ENCODE data around the gene CRY2. TPM values are rescaled to one million over a fixed set of nuclear protein-coding genes. Genes with fewer than 3 reads are reported as not detected.
A peak's percentile ranks its signal among the peaks of the same experiment; 100 is the strongest.
"Not testable (repeated sequence)": the region's sequence is repeated elsewhere in the genome, so short reads cannot be mapped to it uniquely, and the experiment has no call there.

CRY2 gene
- total RNA-seq, 2 experiments from 2014 or later: 32.4 to 36.9 TPM

GRCh38 chr11:45895553-45896259 is 48.4 kb downstream of the CRY2 start:
- H3K27me3 Mint-ChIP-seq: peaks cover 30% of the 10 kb centered on the region
- H3K9me3 Mint-ChIP-seq: no peaks in the 10 kb centered on the region
- POLR2A ChIA-PET: no interaction called here
- DNase-seq (no peak), ATAC-seq (ENCODE audit: low read depth) (no peak)
- no peaks in the 10 kb centered on the region for H3K36me3 Mint-ChIP-seq
- no peak overlapping the region for H3K4me3 Mint-ChIP-seq
- no peak overlapping the region for H3K27ac Mint-ChIP-seq
- no peaks in the 10 kb centered on the region for H3K4me1 Mint-ChIP-seq

- no peak overlapping the region for H3K4me3 Mint-ChIP-seq
- H3K27ac Mint-ChIP-seq: no peak overlapping the region
- no peaks in the 10 kb centered on the region for H3K36me3 Mint-ChIP-seq
- ATAC-seq (ENCODE audit: low read depth): no peak
- no peak for DNase-seq
- peaks cover 35% of the 10 kb centered on the region for H3K27me3 Mint-ChIP-seq
- no peaks in the 10 kb centered on the region for H3K9me3 Mint-ChIP-seq
- no peaks in the 10 kb centered on the region for H3K4me1 Mint-ChIP-seq
- POLR2A ChIA-PET: no interaction called here
Observed at GRCh38 chr11:45896422-45896984, 49.2 kb downstream of the CRY2 start.

GRCh38 chr11:45897556-45897955 is 50.3 kb downstream of the CRY2 start:
- DNase-seq (no peak), ATAC-seq (ENCODE audit: low read depth) (no peak)
- no peaks in the 10 kb centered on the region for H3K9me3 Mint-ChIP-seq
- H3K4me3 Mint-ChIP-seq: no peak overlapping the region
- no peak overlapping the region for H3K27ac Mint-ChIP-seq
- no peaks in the 10 kb centered on the region for H3K4me1 Mint-ChIP-seq
- H3K36me3 Mint-ChIP-seq: no peaks in the 10 kb centered on the region
- H3K27me3 Mint-ChIP-seq: peaks cover 35% of the 10 kb centered on the region
- POLR2A ChIA-PET: interaction anchor here (2.1 kb wide), 1 partner anchor 20 kb away, joined by 9 read pairs; the partner anchor contains the start of gene PEX16

- ATAC-seq (ENCODE audit: low read depth) (no peak), DNase-seq (no peak)
- H3K36me3 Mint-ChIP-seq: no peaks in the 10 kb centered on the region
- peaks cover 35% of the 10 kb centered on the region for H3K27me3 Mint-ChIP-seq
- POLR2A ChIA-PET: interaction anchor here (2.1 kb wide), 1 partner anchor 19 kb away, joined by 9 read pairs; the partner anchor contains the start of gene PEX16
- no peaks in the 10 kb centered on the region for H3K9me3 Mint-ChIP-seq
- H3K27ac Mint-ChIP-seq: no peak overlapping the region
- H3K4me1 Mint-ChIP-seq: no peaks in the 10 kb centered on the region
- H3K4me3 Mint-ChIP-seq: peak overlapping the region; percentile 56
Observed at GRCh38 chr11:45899086-45899447, 51.8 kb downstream of the CRY2 start.

- H3K27me3 Mint-ChIP-seq: peaks cover 35% of the 10 kb centered on the region
- no peak overlapping the region for H3K27ac Mint-ChIP-seq
- DNase-seq (peak; percentile 74), ATAC-seq (ENCODE audit: low read depth) (peak; percentile 75)
- POLR2A ChIA-PET: interaction anchor here (2.1 kb wide), 1 partner anchor 18 kb away, joined by 9 read pairs; the partner anchor contains the start of gene PEX16
- H3K36me3 Mint-ChIP-seq: no peaks in the 10 kb centered on the region
- no peaks in the 10 kb centered on the region for H3K9me3 Mint-ChIP-seq
- H3K4me1 Mint-ChIP-seq: no peaks in the 10 kb centered on the region
- peak overlapping the region; percentile 56 for H3K4me3 Mint-ChIP-seq
Observed at GRCh38 chr11:45899448-45900174, 52.3 kb downstream of the CRY2 start.

- not testable (repeated sequence) for H3K36me3 Mint-ChIP-seq; H3K4me1 Mint-ChIP-seq; DNase-seq; H3K27ac Mint-ChIP-seq; ATAC-seq (ENCODE audit: low read depth); H3K9me3 Mint-ChIP-seq
- Mint-ChIP-seq H3K4me3 (peak overlapping the region; percentile 29), H3K27me3 (peaks cover 33% of the 10 kb centered on the region)
- POLR2A ChIA-PET: interaction anchor here (1.5 kb wide), 1 partner anchor 16 kb away, joined by 7 read pairs; the partner anchor contains the start of gene PEX16
Observed at GRCh38 chr11:45900175-45900800, 53.0 kb downstream of the CRY2 start.

GRCh38 chr11:45900916-45901617 is 53.8 kb downstream of the CRY2 start:
- Mint-ChIP-seq H3K4me1 (no peaks in the 10 kb centered on the region), H3K9me3 (no peaks in the 10 kb centered on the region), H3K27me3 (peaks cover 32% of the 10 kb centered on the region), H3K27ac (no peak overlapping the region), H3K4me3 (peak overlapping the region; percentile 29), H3K36me3 (no peaks in the 10 kb centered on the region)
- POLR2A ChIA-PET: interaction anchor here (0.9 to 1.5 kb wide), 2 partner anchors 16 to 17 kb away, joined by 3 to 7 read pairs; partner anchors contain the start of gene PEX16
- ATAC-seq (ENCODE audit: low read depth): no peak
- DNase-seq: no peak

GRCh38 chr11:45901626-45902025 is 54.4 kb downstream of the CRY2 start:
- Mint-ChIP-seq H3K27me3 (peaks cover 32% of the 10 kb centered on the region), H3K4me3 (no peak overlapping the region), H3K36me3 (no peaks in the 10 kb centered on the region), H3K4me1 (peaks cover 2% of the 10 kb centered on the region), H3K27ac (no peak overlapping the region), H3K9me3 (no peaks in the 10 kb centered on the region)
- ATAC-seq (ENCODE audit: low read depth): no peak
- POLR2A ChIA-PET: interaction anchor here (0.9 to 1.5 kb wide), 2 partner anchors 15 to 17 kb away, joined by 3 to 7 read pairs; partner anchors contain the start of gene PEX16
- DNase-seq: no peak

- no peak for ATAC-seq (ENCODE audit: low read depth)
- peaks cover 2% of the 10 kb centered on the region for H3K4me1 Mint-ChIP-seq
- no peak for DNase-seq
- no peak overlapping the region for H3K4me3 Mint-ChIP-seq
- no peaks in the 10 kb centered on the region for H3K36me3 Mint-ChIP-seq
- no peaks in the 10 kb centered on the region for H3K9me3 Mint-ChIP-seq
- POLR2A ChIA-PET: no interaction called here
- H3K27ac Mint-ChIP-seq: no peak overlapping the region
- H3K27me3 Mint-ChIP-seq: peaks cover 26% of the 10 kb centered on the region
Observed at GRCh38 chr11:45902452-45903380, 55.4 kb downstream of the CRY2 start.

- peaks cover 13% of the 10 kb centered on the region for H3K27me3 Mint-ChIP-seq
- no peak for ATAC-seq (ENCODE audit: low read depth)
- no peak overlapping the region for H3K27ac Mint-ChIP-seq
- no peak for DNase-seq
- no peaks in the 10 kb centered on the region for H3K9me3 Mint-ChIP-seq
- H3K4me3 Mint-ChIP-seq: no peak overlapping the region
- POLR2A ChIA-PET: interaction anchor here (3.5 kb wide), 1 partner anchor 13 kb away, joined by 18 read pairs; the partner anchor contains the start of gene PEX16
- H3K4me1 Mint-ChIP-seq: peaks cover 2% of the 10 kb centered on the region
- H3K36me3 Mint-ChIP-seq: no peaks in the 10 kb centered on the region
Observed at GRCh38 chr11:45904309-45904915, 57.1 kb downstream of the CRY2 start.

- ATAC-seq (ENCODE audit: low read depth) (no peak), DNase-seq (no peak)
- Mint-ChIP-seq H3K27ac (no peak overlapping the region), H3K4me1 (peaks cover 2% of the 10 kb centered on the region), H3K36me3 (no peaks in the 10 kb centered on the region), H3K27me3 (peaks cover 12% of the 10 kb centered on the region), H3K4me3 (no peak overlapping the region), H3K9me3 (no peaks in the 10 kb centered on the region)
- POLR2A ChIA-PET: interaction anchor here (3.5 kb wide), 1 partner anchor 12 kb away, joined by 18 read pairs; the partner anchor contains the start of gene PEX16
Observed at GRCh38 chr11:45905095-45905494, 57.8 kb downstream of the CRY2 start.
